GM19351 (cell line): ENCODE results near the gene FAM83E.

Experiments used
- ATAC-seq: cut with Tn5 transposase; IDR thresholded peaks from one replicate; pipeline ENCODE4 v1.9.1; 2021; ENCODE audit warnings: mild to moderate bottlenecking, moderate library complexity; ENCODE audit not compliant: unreplicated experiment

Gene FAM83E

GRCh38 chr19:48629297-48629598 lies 14.4 kb upstream of the FAM83E start:
- no peak for ATAC-seq

GRCh38 chr19:48628486-48629296 lies 13.8 kb upstream of the FAM83E start:
- no peak for ATAC-seq

- ATAC-seq = no peak
These were observed 13.0 kb upstream of the FAM83E start for GRCh38 chr19:48627865-48628314.

- no peak for ATAC-seq
These were observed 12.5 kb upstream of the FAM83E start for GRCh38 chr19:48627201-48627864.

- ATAC-seq = no peak
These were observed 11.0 kb upstream of the FAM83E start for GRCh38 chr19:48625891-48626327.

GRCh38 chr19:48624791-48625723 lies 10.2 kb upstream of the FAM83E start:
- ATAC-seq = no peak

GRCh38 chr19:48624067-48624594 lies 9.3 kb upstream of the FAM83E start:
- peak; percentile 71 for ATAC-seq

GRCh38 chr19:48623556-48624066 lies 8.7 kb upstream of the FAM83E start:
- no peak for ATAC-seq

- ATAC-seq = no peak
These were observed 5.1 kb upstream of the FAM83E start for GRCh38 chr19:48619692-48620585.

- ATAC-seq = peak; percentile 85
These were observed 4.2 kb upstream of the FAM83E start, which contains the start of the genes RPL18 and SPHK2 for GRCh38 chr19:48618916-48619691. Gene RPL18 (minus strand): TSS chr19:48619178. CDS start chr19:48619143, 35 bp downstream. Gene SPHK2 (plus strand): TSS chr19:48619506. CDS start chr19:48620515, 1,009 bp downstream.

GRCh38 chr19:48618278-48618915 lies 3.5 kb upstream of the FAM83E start:
- ATAC-seq = no peak

- ATAC-seq = no peak
These were observed 2.5 kb upstream of the FAM83E start for GRCh38 chr19:48617146-48617937.

GRCh38 chr19:48616491-48617056 lies 1.7 kb upstream of the FAM83E start:
- no peak for ATAC-seq

GRCh38 chr19:48616041-48616436 lies 1.2 kb upstream of the FAM83E start:
- ATAC-seq = no peak

- no peak for ATAC-seq
These were observed 560 bp upstream of the FAM83E start for GRCh38 chr19:48615231-48616040.

GRCh38 chr19:48613852-48614435 lies 932 bp downstream of the FAM83E start:
- ATAC-seq = no peak
